Mesendoderm (in vitro differentiated cells): ENCODE data around the gene SYNRG.

ENCODE experiments used
- DNase-seq: peaks from one replicate; pipeline ENCODE4 v3.0.0; 2013
- H2AK5ac ChIP-seq: 2 replicates; pipeline ENCODE4 v1.6.1; 2013; ENCODE audit warnings: low read length, inconsistent platforms
- H2BK120ac ChIP-seq: 2 replicates; pipeline ENCODE4 v1.6.1; 2013; ENCODE audit warnings: low read depth, mild to moderate bottlenecking, low read length, moderate library complexity, mixed read lengths
- H2BK15ac ChIP-seq: replicated peaks from 2 replicates; pipeline ENCODE4 v1.6.1; 2013; ENCODE audit warnings: low read depth, mild to moderate bottlenecking, moderate library complexity
- H2BK5ac ChIP-seq: 2 replicates; pipeline ENCODE4 v1.6.1; 2013; ENCODE audit warnings: low read length, inconsistent platforms
- H3K18ac ChIP-seq: 2 replicates; pipeline ENCODE4 v1.6.1; 2013; ENCODE audit warnings: mild to moderate bottlenecking, low read length, mixed read lengths
- H3K23ac ChIP-seq: one replicate; pipeline ENCODE4 v1.6.1; 2013; ENCODE audit warnings: low read length
- H3K27ac ChIP-seq: 2 replicates; pipeline ENCODE4 v1.5.1; 2013; ENCODE audit warnings: low read depth, mild to moderate bottlenecking, inconsistent platforms, low read length, moderate library complexity
- H3K27me3 ChIP-seq: 2 replicates; pipeline ENCODE4 v1.6.1; 2013; ENCODE audit warnings: low read length, control low read depth, mild to moderate bottlenecking, inconsistent platforms; ENCODE audit not compliant: insufficient read depth, poor library complexity
- H3K36me3 ChIP-seq: 2 replicates; pipeline ENCODE4 v1.6.1; 2013; ENCODE audit warnings: low read length, inconsistent platforms; ENCODE audit not compliant: control insufficient read depth, insufficient read depth
- H3K4ac ChIP-seq: one replicate; pipeline ENCODE4 v1.6.1; 2013; ENCODE audit warnings: low read depth, mild to moderate bottlenecking, low read length, moderate library complexity
- H3K4me1 ChIP-seq: 2 replicates; pipeline ENCODE4 v1.6.1; 2013; ENCODE audit warnings: low read depth, low read length, inconsistent platforms; ENCODE audit not compliant: control insufficient read depth
- H3K4me2 ChIP-seq: 2 replicates; pipeline ENCODE4 v1.6.1; 2013; ENCODE audit warnings: low read length
- H3K4me3 ChIP-seq: 2 replicates; pipeline ENCODE4 v1.5.1; 2013; ENCODE audit warnings: mild to moderate bottlenecking, low read length
- H3K56ac ChIP-seq: one replicate; pipeline ENCODE4 v1.6.1; 2013; ENCODE audit warnings: low read length
- H3K79me1 ChIP-seq: 2 replicates; pipeline ENCODE4 v1.6.1; 2013; ENCODE audit warnings: low read length, inconsistent platforms
- H3K79me2 ChIP-seq: 2 replicates; pipeline ENCODE4 v1.6.1; 2013; ENCODE audit warnings: mild to moderate bottlenecking, low read length; ENCODE audit not compliant: control insufficient read depth, insufficient read depth
- H3K9ac ChIP-seq: 2 replicates; pipeline ENCODE4 v1.6.1; 2013; ENCODE audit warnings: low read length, inconsistent platforms
- H4K5ac ChIP-seq: one replicate; pipeline ENCODE4 v1.6.1; 2013; ENCODE audit warnings: low read length
- H4K8ac ChIP-seq: one replicate; pipeline ENCODE4 v1.6.1; 2013; ENCODE audit warnings: low read depth, mild to moderate bottlenecking, control low read depth, low read length, moderate library complexity
- WGBS: extraction: QIAGEN DNeasy Blood & Tissue Kit; methylation state at CpG from one replicate; pipeline ENCODE4 v1.1.7; 2013; ENCODE audit warnings: low lambda C conversion rate, missing lambda C conversion rate; ENCODE audit not compliant: insufficient coverage; ENCODE audit errors: extremely low coverage; 5-methylcytosine and 5-hydroxymethylcytosine counted together

SYNRG gene

GRCh38 chr17:37506678-37507077 is 102.5 kb downstream of the SYNRG start:
- no CpG with 5 or more reads among the region's 10 CpGs for WGBS
- H3K27me3 ChIP-seq = no peaks in the 10 kb centered on the region
- peak; percentile 89 for DNase-seq
- H3K23ac ChIP-seq = no peak overlapping the region
- no peak overlapping the region for H3K18ac ChIP-seq
- no peak overlapping the region for H3K4ac ChIP-seq
- H3K56ac ChIP-seq = no peak overlapping the region
- H3K79me2 ChIP-seq = no peaks in the 10 kb centered on the region
- no peak overlapping the region for H4K8ac ChIP-seq
- no peak overlapping the region for H2BK120ac ChIP-seq
- no peak overlapping the region for H4K5ac ChIP-seq
- no peak overlapping the region for H3K27ac ChIP-seq
- no peak overlapping the region for H2AK5ac ChIP-seq
- H3K4me2 ChIP-seq = no peak overlapping the region
- no peak overlapping the region for H2BK5ac ChIP-seq
- no peak overlapping the region for H3K9ac ChIP-seq
- no peaks in the 10 kb centered on the region for H3K79me1 ChIP-seq
- H3K4me1 ChIP-seq = no peaks in the 10 kb centered on the region
- H3K36me3 ChIP-seq = no peaks in the 10 kb centered on the region
- no peak overlapping the region for H3K4me3 ChIP-seq
- no peak overlapping the region for H2BK15ac ChIP-seq

DNA sequence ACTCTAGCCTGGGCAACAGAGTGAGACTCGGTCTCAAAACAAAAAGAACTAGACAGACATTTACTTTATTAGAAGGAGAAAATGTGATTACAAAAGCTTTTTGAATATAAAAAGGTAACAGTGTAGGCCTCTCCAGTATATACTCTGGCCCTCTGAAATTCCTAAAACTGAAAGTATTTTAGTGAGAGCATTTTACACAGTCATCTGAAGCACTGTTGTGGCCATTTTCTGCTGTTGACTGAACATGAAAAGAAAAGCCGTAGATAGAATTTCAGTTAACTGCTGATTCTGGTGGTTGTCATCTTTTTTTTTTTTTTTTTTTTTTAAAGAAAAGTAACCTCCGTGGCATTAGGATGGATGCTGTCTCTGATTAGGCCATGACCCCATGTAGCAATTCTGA is 103.9 kb downstream of the SYNRG start:
- Histone ChIP-seq H3K18ac (no peak overlapping the region), H3K4me1 (no peaks in the 10 kb centered on the region), H4K8ac (no peak overlapping the region), H3K79me1 (no peaks in the 10 kb centered on the region), H3K27me3 (no peaks in the 10 kb centered on the region), H2BK5ac (no peak overlapping the region), H3K4me2 (no peak overlapping the region), H3K4me3 (no peak overlapping the region), H2AK5ac (no peak overlapping the region), H3K9ac (no peak overlapping the region), H3K27ac (no peak overlapping the region), H3K23ac (no peak overlapping the region), H3K36me3 (no peaks in the 10 kb centered on the region), H3K79me2 (no peaks in the 10 kb centered on the region), H2BK120ac (no peak overlapping the region), H2BK15ac (no peak overlapping the region), H3K56ac (no peak overlapping the region), H3K4ac (no peak overlapping the region), H4K5ac (no peak overlapping the region)
- no CpG with 5 or more reads among the region's 3 CpGs for WGBS
- DNase-seq = no peak

- Histone ChIP-seq H2AK5ac (no peak overlapping the region), H3K4me3 (no peak overlapping the region), H3K18ac (no peak overlapping the region), H2BK5ac (no peak overlapping the region), H3K4ac (no peak overlapping the region), H4K8ac (no peak overlapping the region), H3K27ac (no peak overlapping the region), H3K4me2 (no peak overlapping the region), H2BK120ac (no peak overlapping the region), H3K4me1 (no peaks in the 10 kb centered on the region), H3K56ac (no peak overlapping the region), H3K23ac (no peak overlapping the region), H3K9ac (no peak overlapping the region), H2BK15ac (no peak overlapping the region), H3K79me2 (no peaks in the 10 kb centered on the region), H3K27me3 (no peaks in the 10 kb centered on the region), H3K36me3 (no peaks in the 10 kb centered on the region), H4K5ac (no peak overlapping the region), H3K79me1 (no peaks in the 10 kb centered on the region)
- WGBS = no CpG with 5 or more reads among the region's 6 CpGs
- DNase-seq = no peak
Observed at GRCh38 chr17:37503148-37503547, 106.1 kb downstream of the SYNRG start.

- H3K9ac ChIP-seq = no peak overlapping the region
- no peaks in the 10 kb centered on the region for H3K79me1 ChIP-seq
- H3K4me3 ChIP-seq = no peak overlapping the region
- no peak overlapping the region for H3K23ac ChIP-seq
- no peak overlapping the region for H2BK5ac ChIP-seq
- H2AK5ac ChIP-seq = no peak overlapping the region
- H4K8ac ChIP-seq = no peak overlapping the region
- H4K5ac ChIP-seq = no peak overlapping the region
- H3K79me2 ChIP-seq = no peaks in the 10 kb centered on the region
- H3K36me3 ChIP-seq = no peaks in the 10 kb centered on the region
- H3K4me1 ChIP-seq = no peaks in the 10 kb centered on the region
- H3K18ac ChIP-seq = no peak overlapping the region
- no CpG with 5 or more reads among the region's 10 CpGs for WGBS
- no peak overlapping the region for H3K4me2 ChIP-seq
- no peak overlapping the region for H2BK120ac ChIP-seq
- H3K4ac ChIP-seq = no peak overlapping the region
- no peak overlapping the region for H3K27ac ChIP-seq
- H3K56ac ChIP-seq = no peak overlapping the region
- no peaks in the 10 kb centered on the region for H3K27me3 ChIP-seq
- H2BK15ac ChIP-seq = no peak overlapping the region
- no peak for DNase-seq
Observed at GRCh38 chr17:37502009-37502936, 106.9 kb downstream of the SYNRG start.

GRCh38 chr17:37500378-37500777 is 108.8 kb downstream of the SYNRG start:
- H3K9ac ChIP-seq = no peak overlapping the region
- no peak overlapping the region for H3K23ac ChIP-seq
- H3K27ac ChIP-seq = no peak overlapping the region
- H2BK5ac ChIP-seq = no peak overlapping the region
- no peak overlapping the region for H3K4me3 ChIP-seq
- H2BK120ac ChIP-seq = no peak overlapping the region
- H4K8ac ChIP-seq = no peak overlapping the region
- H3K4me1 ChIP-seq = no peaks in the 10 kb centered on the region
- no peaks in the 10 kb centered on the region for H3K36me3 ChIP-seq
- no peak overlapping the region for H2AK5ac ChIP-seq
- no peak overlapping the region for H3K18ac ChIP-seq
- H3K27me3 ChIP-seq = no peaks in the 10 kb centered on the region
- no peak for DNase-seq
- no peak overlapping the region for H3K4ac ChIP-seq
- no peak overlapping the region for H2BK15ac ChIP-seq
- no peak overlapping the region for H3K4me2 ChIP-seq
- no peaks in the 10 kb centered on the region for H3K79me1 ChIP-seq
- no peaks in the 10 kb centered on the region for H3K79me2 ChIP-seq
- no peak overlapping the region for H3K56ac ChIP-seq
- no peak overlapping the region for H4K5ac ChIP-seq

- H3K4me2 ChIP-seq = no peak overlapping the region
- H3K23ac ChIP-seq = no peak overlapping the region
- H4K8ac ChIP-seq = no peak overlapping the region
- no peak overlapping the region for H3K4ac ChIP-seq
- H2BK15ac ChIP-seq = no peak overlapping the region
- H3K56ac ChIP-seq = peak overlapping the region; percentile 42
- no peak for DNase-seq
- H3K36me3 ChIP-seq = no peaks in the 10 kb centered on the region
- no CpG with 5 or more reads among the region's 8 CpGs for WGBS
- H3K79me1 ChIP-seq = peaks cover 4% of the 10 kb centered on the region
- no peak overlapping the region for H2BK120ac ChIP-seq
- no peak overlapping the region for H2BK5ac ChIP-seq
- no peak overlapping the region for H3K27ac ChIP-seq
- peaks cover 5% of the 10 kb centered on the region for H3K79me2 ChIP-seq
- H3K18ac ChIP-seq = no peak overlapping the region
- no peak overlapping the region for H4K5ac ChIP-seq
- H3K4me1 ChIP-seq = peaks cover 5% of the 10 kb centered on the region
- H3K9ac ChIP-seq = no peak overlapping the region
- H3K27me3 ChIP-seq = no peaks in the 10 kb centered on the region
- no peak overlapping the region for H2AK5ac ChIP-seq
- H3K4me3 ChIP-seq = no peak overlapping the region
Observed at GRCh38 chr17:37494971-37495370, 114.2 kb downstream of the SYNRG start.
